Effector memory CD8-positive, alpha-beta T cell (primary cell): ENCODE data around the gene SMIM17.

ENCODE experiments used
- ATAC-seq: fragments of 150-1000 bp; cut with Tn5 transposase; replicated peaks from 2 replicates; pipeline ENCODE4 v1.10.0; 2021; ENCODE audit warnings: mild to moderate bottlenecking, moderate library complexity
- DNase-seq, 3 experiments: peaks; one replicate each; pipeline ENCODE4 v3.0.0; 2021
- H3K27ac Mint-ChIP-seq, 2 donors: one replicate each; pipeline ENCODE4 v1.8.0; 2022; ENCODE audit warnings: mild to moderate bottlenecking in 2 of 2, mixed read lengths in 2 of 2, moderate library complexity in 2 of 2
- H3K27me3 Mint-ChIP-seq, 2 donors: one replicate each; pipeline ENCODE4 v1.8.0; 2022; ENCODE audit warnings: mixed read lengths in 2 of 2
- H3K36me3 Mint-ChIP-seq: one replicate; pipeline ENCODE4 v1.8.0; 2022; ENCODE audit warnings: mild to moderate bottlenecking, moderate library complexity, mixed read lengths; ENCODE audit not compliant: insufficient read depth
- H3K4me1 Mint-ChIP-seq, 2 donors: one replicate each; pipeline ENCODE4 v1.8.0; 2022; ENCODE audit warnings: low read depth in 2 of 2, mixed read lengths in 2 of 2
- H3K4me3 Mint-ChIP-seq, 2 donors: one replicate each; pipeline ENCODE4 v1.8.0; 2022; ENCODE audit warnings: mild to moderate bottlenecking in 2 of 2, mixed read lengths in 2 of 2, moderate library complexity in 2 of 2
- H3K9me3 Mint-ChIP-seq, 2 donors: one replicate each; pipeline ENCODE4 v1.8.0; 2022; ENCODE audit warnings: mixed read lengths in 2 of 2

SMIM17 gene

DNA sequence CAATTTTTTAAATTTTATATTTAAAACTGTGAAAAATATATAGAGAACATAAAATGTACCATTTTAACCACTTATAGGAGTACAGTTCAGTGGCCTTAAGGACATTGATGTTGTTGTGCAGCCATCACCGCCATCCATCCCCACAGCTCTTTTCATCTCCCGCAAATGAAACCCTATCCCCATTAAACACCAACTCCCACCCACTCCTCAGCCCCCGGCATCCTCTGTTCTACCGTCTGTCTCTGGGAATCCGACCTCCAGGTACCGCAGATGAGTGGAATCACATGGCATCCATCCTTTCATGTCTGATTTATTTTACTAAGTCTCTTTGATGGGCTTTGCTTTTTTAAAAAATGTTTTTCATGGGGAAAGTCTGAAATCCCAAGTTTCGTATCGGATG lies 23.8 kb upstream of the SMIM17 start:
- no peak for DNase-seq
- no peak for ATAC-seq
- H3K4me3 Mint-ChIP-seq = no peak overlapping the region
- H3K27me3 Mint-ChIP-seq = no peaks in the 10 kb centered on the region
- H3K36me3 Mint-ChIP-seq = peaks cover 3% of the 10 kb centered on the region
- H3K4me1 Mint-ChIP-seq = peaks cover 3 to 5% of the 10 kb centered on the region in 2 donors
- no peak overlapping the region for H3K27ac Mint-ChIP-seq
- peaks cover 7 to 11% of the 10 kb centered on the region in 2 donors for H3K9me3 Mint-ChIP-seq

DNA sequence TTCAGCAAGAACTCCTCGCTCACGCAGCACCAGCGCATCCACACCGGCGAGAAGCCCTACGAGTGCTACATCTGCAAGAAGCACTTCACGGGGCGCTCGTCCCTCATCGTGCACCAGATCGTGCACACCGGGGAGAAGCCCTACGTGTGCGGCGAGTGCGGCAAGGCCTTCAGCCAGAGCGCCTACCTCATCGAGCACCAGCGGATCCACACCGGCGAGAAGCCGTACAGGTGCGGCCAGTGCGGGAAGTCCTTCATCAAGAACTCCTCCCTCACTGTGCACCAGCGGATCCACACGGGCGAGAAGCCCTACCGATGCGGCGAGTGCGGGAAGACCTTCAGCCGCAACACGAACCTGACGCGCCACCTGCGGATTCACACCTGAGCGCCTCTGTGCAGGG lies 20.6 kb upstream of the SMIM17 start:
- Mint-ChIP-seq H3K4me3 (no peak overlapping the region), H3K9me3 (peaks cover 9 to 17% of the 10 kb centered on the region in 2 donors), H3K27ac (no peak overlapping the region), H3K36me3 (peaks cover 3% of the 10 kb centered on the region), H3K27me3 (no peaks in the 10 kb centered on the region), H3K4me1 (no peaks in the 10 kb centered on the region)
- no peak for DNase-seq
- ATAC-seq = no peak

DNA sequence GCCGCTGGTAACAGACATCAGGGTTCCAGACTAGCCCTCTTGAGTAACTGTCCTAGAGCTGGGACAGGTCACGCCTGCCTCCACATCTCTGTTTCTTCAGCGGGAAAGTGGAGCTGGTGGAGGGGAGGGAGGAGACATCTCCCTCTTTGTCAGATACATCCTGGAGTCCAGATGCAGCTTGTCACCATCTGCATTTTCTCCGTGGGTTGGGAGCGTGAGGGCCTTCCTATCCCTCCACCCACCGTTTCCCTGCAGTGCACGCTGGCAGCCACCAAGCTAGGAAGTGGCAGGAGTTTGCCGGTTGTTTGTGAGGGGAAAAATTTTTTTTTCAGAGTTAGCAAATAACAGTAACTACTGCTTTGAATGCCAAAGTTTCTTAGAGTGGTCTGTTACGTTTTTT lies 20.0 kb upstream of the SMIM17 start:
- no peak overlapping the region for H3K4me3 Mint-ChIP-seq
- H3K9me3 Mint-ChIP-seq = peaks cover 14 to 15% of the 10 kb centered on the region in 2 donors
- H3K27ac Mint-ChIP-seq = no peak overlapping the region
- DNase-seq (no peak), ATAC-seq (no peak)
- H3K36me3 Mint-ChIP-seq = peaks cover 3% of the 10 kb centered on the region
- H3K27me3 Mint-ChIP-seq = no peaks in the 10 kb centered on the region
- H3K4me1 Mint-ChIP-seq = no peaks in the 10 kb centered on the region

DNA sequence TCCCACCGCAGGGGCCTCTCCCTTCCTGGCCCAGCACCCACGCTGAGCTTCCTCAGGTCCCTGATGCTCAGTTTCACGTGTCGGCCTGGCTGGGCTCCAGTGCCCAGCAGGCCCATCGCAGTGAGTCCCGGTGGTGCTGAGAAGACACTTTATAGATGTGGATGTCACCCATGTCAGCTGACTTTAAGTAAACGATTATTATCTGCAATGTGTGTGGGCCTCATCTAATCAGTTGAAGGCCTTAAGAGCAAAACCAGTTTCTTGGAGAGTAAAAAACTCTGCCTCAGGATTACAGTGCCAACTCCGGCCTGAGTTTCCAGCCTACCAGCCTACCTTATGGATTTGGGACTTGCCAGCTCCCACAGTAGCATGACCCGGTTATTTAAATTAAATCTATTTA lies 17.3 kb upstream of the SMIM17 start:
- Mint-ChIP-seq H3K4me1 (no peaks in the 10 kb centered on the region), H3K36me3 (peaks cover 3% of the 10 kb centered on the region), H3K9me3 (peaks cover 17 to 30% of the 10 kb centered on the region in 2 donors), H3K4me3 (no peak overlapping the region), H3K27ac (no peak overlapping the region), H3K27me3 (no peaks in the 10 kb centered on the region)
- DNase-seq (no peak), ATAC-seq (no peak)

DNA sequence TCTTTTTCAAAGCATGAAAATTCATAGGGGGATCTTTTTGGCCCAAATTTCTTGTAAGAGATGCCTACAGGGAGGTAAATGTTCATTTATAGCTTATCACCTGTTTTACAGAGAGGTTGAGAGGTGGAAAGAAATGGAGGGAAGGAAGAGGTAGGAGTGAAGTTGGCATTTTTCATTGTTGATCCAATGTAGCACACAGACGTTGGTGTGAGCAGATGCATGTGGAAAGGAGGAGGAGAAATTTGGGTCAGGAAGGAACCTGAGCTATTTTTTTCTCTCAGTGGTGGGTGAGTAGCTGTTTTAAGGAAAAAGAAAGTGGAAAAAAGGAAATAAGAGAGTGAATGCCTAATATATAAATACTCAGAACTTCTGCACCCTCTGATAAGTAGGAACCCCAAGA lies 9.9 kb upstream of the SMIM17 start:
- Mint-ChIP-seq H3K4me1 (no peaks in the 10 kb centered on the region), H3K4me3 (no peak overlapping the region), H3K27me3 (no peaks in the 10 kb centered on the region), H3K27ac (no peak overlapping the region), H3K9me3 (peaks cover 16 to 34% of the 10 kb centered on the region in 2 donors), H3K36me3 (no peaks in the 10 kb centered on the region)
- no peak for DNase-seq
- no peak for ATAC-seq

DNA sequence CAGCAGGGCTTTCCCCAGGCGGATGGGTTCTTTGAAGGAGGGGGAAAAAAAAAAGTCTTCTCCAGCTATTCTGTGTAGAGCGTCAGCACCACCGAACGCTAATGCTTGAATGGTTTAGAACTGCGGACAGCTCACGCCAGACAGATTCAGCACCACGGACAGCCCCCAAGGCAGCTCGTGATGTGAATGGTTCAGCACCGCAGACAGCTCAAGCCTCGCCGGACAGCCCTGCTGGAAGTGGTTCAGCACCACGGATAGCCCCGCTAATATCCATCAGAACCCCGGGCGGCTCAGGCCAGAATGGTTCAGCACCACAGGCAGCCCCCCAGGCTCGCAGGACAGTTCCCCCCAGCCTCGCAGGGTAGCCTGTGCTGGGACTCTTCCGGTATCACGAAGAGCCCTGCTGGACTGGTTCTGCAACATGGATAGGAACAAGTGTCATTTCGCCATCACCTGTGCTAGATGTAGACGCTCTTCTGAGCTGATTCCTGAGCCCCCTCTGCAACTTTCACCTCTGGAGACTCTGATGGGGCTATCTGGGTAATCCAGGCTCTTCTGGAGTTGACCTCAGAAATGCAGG lies 4.9 kb upstream of the SMIM17 start:
- DNase-seq (no peak), ATAC-seq (no peak)
- Mint-ChIP-seq H3K36me3 (no peaks in the 10 kb centered on the region), H3K4me1 (no peaks in the 10 kb centered on the region), H3K27me3 (no peaks in the 10 kb centered on the region), H3K9me3 (peaks cover 14 to 27% of the 10 kb centered on the region in 2 donors), H3K4me3 (no peak overlapping the region), H3K27ac (no peak overlapping the region)

DNA sequence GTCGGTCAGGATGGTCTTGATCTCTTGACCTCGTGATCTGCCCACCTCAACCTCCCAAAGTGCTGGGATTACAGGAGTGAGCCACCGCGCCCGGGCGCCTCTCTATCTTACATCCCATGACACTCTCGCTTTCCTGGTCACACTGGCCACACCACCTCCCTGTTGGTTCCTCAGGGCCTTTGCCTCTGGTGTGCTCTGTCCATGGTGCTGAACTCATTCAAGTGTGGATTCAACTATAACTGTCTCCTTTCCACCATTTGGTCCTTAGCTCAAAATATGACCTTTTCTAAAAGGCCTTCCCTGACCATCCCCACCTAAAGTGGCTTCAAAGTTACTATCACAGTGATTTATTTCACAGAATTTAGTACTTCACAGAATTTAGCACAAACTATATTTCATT lies 3.7 kb upstream of the SMIM17 start:
- Mint-ChIP-seq H3K36me3 (no peaks in the 10 kb centered on the region), H3K9me3 (peaks cover 18 to 21% of the 10 kb centered on the region in 2 donors), H3K27me3 (peaks cover 5 to 7% of the 10 kb centered on the region in 2 donors), H3K4me1 (no peaks in the 10 kb centered on the region), H3K4me3 (no peak overlapping the region), H3K27ac (no peak overlapping the region)
- ATAC-seq (no peak), DNase-seq (no peak)

DNA sequence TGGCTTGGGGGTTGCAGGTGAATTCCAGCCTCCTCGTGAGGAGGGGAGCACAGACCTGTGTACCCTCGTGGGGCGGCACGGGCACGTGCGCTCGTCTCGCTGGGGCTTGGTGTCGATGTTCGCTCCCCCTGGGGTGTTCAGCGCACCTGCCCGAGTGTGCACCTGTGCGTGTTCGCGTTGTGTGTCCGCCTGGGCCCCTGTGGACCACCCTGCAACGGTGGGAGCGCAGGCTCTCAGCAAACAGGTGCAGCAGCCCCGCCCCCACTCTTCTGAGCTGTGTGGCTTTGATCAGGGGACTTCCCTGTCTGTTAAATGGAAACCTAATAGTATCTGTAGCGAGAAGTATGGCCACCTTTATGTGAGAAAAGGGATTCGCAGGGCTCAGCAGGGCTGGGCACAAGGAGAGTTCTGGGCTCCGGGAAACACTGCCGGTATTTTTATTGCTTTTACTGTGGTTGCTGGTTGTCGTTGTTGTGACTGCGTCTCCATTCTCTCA lies 549 bp downstream of the SMIM17 start:
- Mint-ChIP-seq H3K27ac (no peak overlapping the region), H3K36me3 (no peaks in the 10 kb centered on the region), H3K4me3 (no peak overlapping the region), H3K4me1 (no peaks in the 10 kb centered on the region), H3K9me3 (peaks cover 31 to 50% of the 10 kb centered on the region in 2 donors), H3K27me3 (peaks cover 7 to 10% of the 10 kb centered on the region in 2 donors)
- ATAC-seq (no peak), DNase-seq (no peak)

DNA sequence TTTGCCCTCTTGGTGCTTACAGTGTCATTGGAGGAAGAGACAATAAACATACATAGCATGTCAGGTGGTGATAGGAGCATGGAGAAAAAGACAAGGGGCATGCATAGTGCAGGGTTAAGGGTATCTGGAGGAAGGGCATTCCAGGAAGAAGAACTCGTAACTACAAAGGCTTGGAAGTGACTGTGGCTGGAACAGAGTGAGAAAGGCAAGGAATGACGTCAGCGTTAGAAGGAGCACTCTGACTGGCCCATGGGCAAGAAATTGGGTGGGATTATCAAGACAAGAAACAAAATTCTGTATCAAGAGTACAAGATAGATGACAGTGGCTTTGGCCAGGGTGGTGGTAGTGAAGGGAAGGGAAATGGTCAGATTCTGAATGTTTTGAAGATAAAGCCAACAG lies 11.2 kb downstream of the SMIM17 start:
- Mint-ChIP-seq H3K9me3 (peaks cover 15 to 26% of the 10 kb centered on the region in 2 donors), H3K4me3 (no peak overlapping the region), H3K36me3 (no peaks in the 10 kb centered on the region), H3K27ac (no peak overlapping the region), H3K27me3 (no peaks in the 10 kb centered on the region), H3K4me1 (no peaks in the 10 kb centered on the region)
- DNase-seq = no peak
- ATAC-seq = no peak

DNA sequence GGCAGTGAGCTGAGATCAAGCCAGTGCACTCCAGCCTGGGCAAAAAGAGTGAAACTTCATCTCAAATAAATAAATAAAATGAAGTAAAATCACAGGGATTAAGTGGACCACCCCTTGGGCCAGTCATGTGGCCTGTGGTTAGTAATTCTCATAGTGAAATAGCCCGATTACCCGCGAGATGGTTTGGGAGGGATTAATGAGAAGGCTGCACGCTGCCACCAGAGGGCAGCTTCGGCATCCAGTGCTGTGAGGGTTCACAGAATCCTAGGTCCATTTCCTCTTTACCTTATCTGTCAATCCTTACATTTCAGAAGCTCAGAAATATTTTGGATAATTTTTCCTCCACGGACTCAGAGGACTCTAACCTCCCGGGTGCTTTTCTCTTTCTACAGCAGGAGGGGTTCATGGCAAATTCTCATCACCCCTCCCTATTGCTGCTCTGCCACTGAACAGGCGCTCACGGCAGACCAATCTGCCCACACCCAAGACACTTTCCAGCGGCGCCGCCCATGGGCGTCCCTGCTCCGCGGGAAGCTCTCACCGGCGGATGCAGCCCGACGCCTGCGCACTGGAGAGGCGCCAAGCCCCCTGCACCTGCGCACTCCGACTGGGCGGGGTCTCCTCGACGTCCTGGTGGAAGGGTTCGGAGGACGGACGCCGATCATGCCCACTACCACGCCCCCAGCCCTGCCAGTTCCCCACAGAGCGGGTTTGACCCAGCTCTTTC lies 17.6 kb downstream of the SMIM17 start:
- Mint-ChIP-seq H3K9me3 (peaks cover 6 to 23% of the 10 kb centered on the region in 2 donors), H3K36me3 (no peaks in the 10 kb centered on the region), H3K4me3 (no peak overlapping the region), H3K27me3 (no peaks in the 10 kb centered on the region), H3K4me1 (no peaks in the 10 kb centered on the region), H3K27ac (no peak overlapping the region)
- ATAC-seq (no peak), DNase-seq (no peak)

DNA sequence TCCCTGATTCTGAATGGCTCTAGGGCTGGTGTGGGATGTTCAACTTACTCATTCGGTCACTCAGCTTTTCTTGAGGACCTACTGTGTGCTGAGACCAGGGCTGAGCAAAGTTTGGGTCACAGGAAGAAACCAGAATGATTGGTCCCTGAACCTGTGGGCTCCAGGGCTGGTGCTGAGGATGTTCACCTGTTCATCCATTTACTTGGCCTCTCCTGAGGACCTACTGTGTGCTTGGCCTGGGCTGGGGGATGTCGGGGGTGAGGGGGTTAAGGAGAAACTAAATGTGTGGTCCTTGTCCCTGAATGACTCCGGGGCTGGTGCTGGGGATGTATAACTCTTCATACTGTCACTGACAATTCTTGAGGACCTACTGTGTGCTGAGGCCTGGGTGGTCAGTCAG lies 18.3 kb downstream of the SMIM17 start:
- Mint-ChIP-seq H3K4me1 (no peaks in the 10 kb centered on the region), H3K4me3 (no peak overlapping the region)

DNA sequence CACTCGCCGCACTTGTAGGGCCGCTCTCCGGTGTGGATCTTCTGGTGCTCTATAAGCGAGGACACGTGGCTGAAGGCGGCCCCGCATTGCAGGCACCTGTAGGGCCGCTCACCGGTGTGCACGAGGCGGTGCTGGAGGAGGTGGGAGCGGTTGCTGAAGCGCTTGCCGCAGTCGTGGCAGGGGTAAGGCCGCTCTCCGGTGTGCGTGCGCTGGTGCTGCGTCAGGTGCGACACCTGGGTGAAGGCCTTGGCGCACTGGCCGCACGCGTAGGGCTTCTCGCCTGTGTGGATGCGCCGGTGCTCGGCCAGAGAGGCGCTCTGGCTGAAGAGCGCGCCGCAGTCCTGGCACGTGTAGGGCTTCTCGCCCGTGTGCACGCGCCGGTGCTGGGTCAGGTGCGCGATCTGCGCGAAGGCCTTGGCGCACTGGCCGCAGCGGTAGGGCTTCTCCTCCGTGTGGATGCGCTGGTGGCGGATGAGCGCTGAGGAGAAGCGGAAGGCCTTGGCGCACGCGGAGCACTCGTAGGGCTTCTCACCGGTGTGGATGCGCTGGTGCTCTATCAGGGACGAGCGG lies 21.1 kb downstream of the SMIM17 start:
- Mint-ChIP-seq H3K36me3 (no peaks in the 10 kb centered on the region), H3K9me3 (peaks cover 6 to 15% of the 10 kb centered on the region in 2 donors), H3K4me1 (peaks cover 0 to 1% of the 10 kb centered on the region in 2 donors), H3K27me3 (no peaks in the 10 kb centered on the region), H3K4me3 (no peak overlapping the region), H3K27ac (no peak overlapping the region)
- ATAC-seq (no peak), DNase-seq (no peak)

More for the DNA sequence above, 18.3 kb downstream of the SMIM17 start:
- H3K9me3 Mint-ChIP-seq = peaks cover 4 to 23% of the 10 kb centered on the region in 2 donors
- H3K27me3 Mint-ChIP-seq = no peaks in the 10 kb centered on the region
- ATAC-seq = no peak
- no peaks in the 10 kb centered on the region for H3K36me3 Mint-ChIP-seq
- H3K27ac Mint-ChIP-seq = no peak overlapping the region
- DNase-seq = no peak

DNA sequence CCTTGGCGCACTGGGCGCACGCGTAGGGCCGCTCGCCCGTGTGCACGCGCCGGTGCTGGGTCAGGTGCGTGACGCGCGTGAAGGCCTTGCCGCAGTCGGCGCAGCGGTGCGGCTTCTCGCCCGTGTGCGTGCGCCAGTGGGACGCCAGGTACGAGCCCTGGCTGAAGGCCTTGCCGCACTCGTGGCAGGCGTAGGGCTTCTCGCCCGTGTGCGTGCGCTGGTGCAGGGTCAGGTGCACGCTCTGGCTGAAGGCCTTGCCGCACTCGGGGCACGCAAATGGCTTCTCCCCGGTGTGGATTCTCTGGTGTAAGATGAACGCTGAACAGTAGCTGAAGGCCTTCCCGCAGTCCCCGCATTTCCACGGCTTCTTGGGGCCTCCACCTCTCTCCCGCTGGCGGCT lies 21.6 kb downstream of the SMIM17 start:
- Mint-ChIP-seq H3K4me1 (peaks cover 0 to 1% of the 10 kb centered on the region in 2 donors), H3K27ac (no peak overlapping the region), H3K27me3 (no peaks in the 10 kb centered on the region), H3K9me3 (peaks cover 5 to 12% of the 10 kb centered on the region in 2 donors), H3K4me3 (no peak overlapping the region), H3K36me3 (no peaks in the 10 kb centered on the region)
- no peak for ATAC-seq
- DNase-seq = no peak

DNA sequence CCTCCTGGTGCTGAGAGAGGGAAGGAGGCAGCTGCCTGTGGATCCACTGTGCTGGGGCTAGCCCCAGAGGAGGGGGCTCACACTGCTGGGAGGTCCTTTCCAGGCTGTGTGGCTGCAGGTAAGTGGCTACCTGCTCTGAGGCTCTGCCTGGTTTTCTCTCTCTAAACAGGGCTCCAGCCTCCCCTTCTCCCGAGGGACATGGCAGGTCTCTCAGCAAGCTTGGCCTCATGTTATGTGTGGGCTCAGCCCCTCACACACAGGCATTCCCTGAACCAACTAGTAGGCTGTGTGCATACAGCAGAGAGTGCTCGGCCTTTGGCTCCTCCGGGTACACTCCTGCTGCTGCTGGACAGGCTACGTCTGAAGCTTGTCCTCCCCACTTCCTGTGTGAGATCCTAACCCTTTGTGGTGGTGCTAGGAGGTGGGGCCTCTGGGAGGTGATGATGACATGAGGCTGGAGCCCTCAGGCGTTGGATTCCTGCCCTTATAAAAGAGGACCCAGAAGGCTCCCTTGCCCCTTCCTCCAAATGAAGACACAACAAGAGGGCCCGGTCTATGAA lies 24.4 kb downstream of the SMIM17 start:
- DNase-seq (no peak), ATAC-seq (no peak)
- H3K4me1 Mint-ChIP-seq = peaks cover 0 to 10% of the 10 kb centered on the region in 2 donors
- H3K36me3 Mint-ChIP-seq = no peaks in the 10 kb centered on the region
- no peaks in the 10 kb centered on the region for H3K27me3 Mint-ChIP-seq
- H3K27ac Mint-ChIP-seq = no peak overlapping the region
- peaks cover 5 to 11% of the 10 kb centered on the region in 2 donors for H3K9me3 Mint-ChIP-seq
- no peak overlapping the region for H3K4me3 Mint-ChIP-seq
